Smooth muscle cell (in vitro differentiated cells): ENCODE data around the gene TMEM39B. TPM values are rescaled to one million over a fixed set of nuclear protein-coding genes. Genes with fewer than 3 reads are reported as not detected.

Experiments
- DNase-seq: peaks from one replicate; lab custom pipeline; 2025; ENCODE audit not compliant: unreplicated experiment; lab: John Stamatoyannopoulos, UW
- H2AFZ ChIP-seq: fragments of 200-600 bp; sonication (generic); 2 replicates; pipeline ENCODE4 v1.6.0; 2016; ENCODE audit warnings: antibody characterized with exemption, low read depth, mild to moderate bottlenecking
- H3F3A ChIP-seq: fragments of 200-600 bp; sonication (generic); 2 replicates; pipeline ENCODE4 v1.6.0; 2017; ENCODE audit warnings: antibody characterized with exemption, low read depth
- H3K27ac ChIP-seq: fragments of 200-600 bp; sonication (generic); 2 replicates; pipeline ENCODE4 v1.5.1; 2016; ENCODE audit warnings: low read depth, mild to moderate bottlenecking
- H3K27me3 ChIP-seq: fragments of 200-600 bp; sonication (generic); 2 replicates; pipeline ENCODE4 v1.6.1; 2016; ENCODE audit warnings: low read depth, mild to moderate bottlenecking
- H3K36me3 ChIP-seq: fragments of 200-600 bp; sonication (generic); 2 replicates; pipeline ENCODE4 v1.5.1; 2016; ENCODE audit warnings: low read depth
- H3K4me1 ChIP-seq: fragments of 200-600 bp; sonication (generic); 2 replicates; pipeline ENCODE4 v1.5.1; 2016; ENCODE audit warnings: low read depth
- H3K4me2 ChIP-seq: fragments of 200-600 bp; sonication (generic); 2 replicates; pipeline ENCODE4 v1.6.0; 2016; ENCODE audit warnings: mild to moderate bottlenecking
- H3K4me3 ChIP-seq: fragments of 200-600 bp; sonication (generic); 2 replicates; pipeline ENCODE4 v1.5.1; 2016; ENCODE audit warnings: mild to moderate bottlenecking
- H3K79me2 ChIP-seq: fragments of 200-600 bp; sonication (generic); 2 replicates; pipeline ENCODE4 v1.6.0; 2016; ENCODE audit warnings: low read depth, mild to moderate bottlenecking
- H3K9ac ChIP-seq: fragments of 200-600 bp; sonication (generic); 2 replicates; pipeline ENCODE4 v1.6.0; 2016; ENCODE audit warnings: low read depth
- H3K9me3 ChIP-seq: fragments of 200-600 bp; sonication (generic); replicated peaks from 2 replicates; pipeline ENCODE4 v1.5.1; 2016; ENCODE audit warnings: low read depth
- H4K20me1 ChIP-seq: fragments of 200-600 bp; sonication (generic); 2 replicates; pipeline ENCODE4 v1.6.0; 2016; ENCODE audit warnings: low read depth
- WGBS: methylation state at CpG from one replicate; pipeline ENCODE4 v1.1.7; 2016; ENCODE audit warnings: low lambda C conversion rate; 5-methylcytosine and 5-hydroxymethylcytosine counted together
- polyA plus RNA-seq: library from polyadenylated mRNA; unstranded; fragments of >200 nt; fragmentation: Nextera tagmentation; extraction: Ambion mirVana; gene quantifications from 2 replicates; pipeline ENCODE4 v1.2.1, GENCODE V29; 2016
- total RNA-seq: library from RNA; depleted of rRNA; stranded (reverse); fragments of >200 nt; gene quantifications from 2 replicates; pipeline ENCODE4 v1.2.3, GENCODE V29; 2014
- TF ChIP-seq, protein P1 (sequence below): fragments of 200-600 bp; sonication (generic); IDR thresholded peaks from 2 replicates; pipeline ENCODE4 v1.5.1; 2017; ENCODE audit warnings: borderline replicate concordance, mild to moderate bottlenecking, antibody characterized with exemption; ENCODE audit not compliant: insufficient read depth, poor library complexity, severe bottlenecking

Gene TMEM39B
- total RNA-seq (9.2 and 9.4 TPM in 2 replicates), polyA plus RNA-seq (4.4 and 7.5 TPM in 2 replicates)

DNA sequence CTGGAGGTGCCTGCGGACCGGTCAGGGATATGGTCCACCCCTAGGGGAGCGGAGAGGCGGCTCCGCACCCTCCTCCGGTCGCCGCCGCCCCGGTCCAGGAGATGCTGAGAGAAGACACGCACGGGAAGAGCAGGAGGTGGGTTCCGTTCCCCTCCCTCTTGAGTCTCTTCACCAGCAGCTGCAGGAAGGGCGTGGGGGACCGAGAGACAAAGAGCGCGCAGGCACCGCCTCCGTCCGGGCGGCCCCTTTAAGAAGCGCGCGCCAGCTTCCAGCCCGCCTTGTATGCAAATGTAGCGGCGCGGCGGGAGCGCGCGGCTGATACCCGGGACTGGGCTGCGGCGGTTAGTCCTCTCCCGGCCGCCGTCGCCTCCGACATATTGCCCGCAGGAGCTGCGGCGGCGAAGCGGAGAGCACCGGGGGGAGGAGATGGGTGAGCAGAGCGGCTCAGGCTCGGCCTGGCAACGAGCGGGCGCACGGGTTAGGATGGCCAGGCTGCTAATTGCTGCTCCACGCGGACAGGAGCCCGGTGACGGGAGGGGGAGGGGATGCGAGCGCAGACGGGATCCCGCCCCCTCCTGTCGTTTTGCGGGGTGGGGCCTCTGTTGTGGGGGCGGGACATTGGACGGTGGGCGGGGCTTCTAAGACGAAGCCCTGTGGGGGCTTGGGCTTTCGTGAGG is at the start of gene TMEM39B:
Gene TMEM39B (plus strand): TSS at position 318 of the 677 bp plus-strand sequence. CDS start 109 bp downstream, at position 427.
- H3F3A ChIP-seq, result peaks cover 13% of the 10 kb centered on the region
- DNase-seq, result peak; percentile 96
- H4K20me1 ChIP-seq, result peaks cover 5% of the 10 kb centered on the region
- peak within 1 kb of the TSS; percentile 86 for H3K4me3 ChIP-seq
- H3K9ac ChIP-seq, result peak within 1 kb of the TSS; percentile 68
- H3K27ac ChIP-seq, result peak within 1 kb of the TSS; percentile 81
- peaks cover 8% of the 10 kb centered on the region for H3K79me2 ChIP-seq
- TF ChIP-seq, protein P1, sequence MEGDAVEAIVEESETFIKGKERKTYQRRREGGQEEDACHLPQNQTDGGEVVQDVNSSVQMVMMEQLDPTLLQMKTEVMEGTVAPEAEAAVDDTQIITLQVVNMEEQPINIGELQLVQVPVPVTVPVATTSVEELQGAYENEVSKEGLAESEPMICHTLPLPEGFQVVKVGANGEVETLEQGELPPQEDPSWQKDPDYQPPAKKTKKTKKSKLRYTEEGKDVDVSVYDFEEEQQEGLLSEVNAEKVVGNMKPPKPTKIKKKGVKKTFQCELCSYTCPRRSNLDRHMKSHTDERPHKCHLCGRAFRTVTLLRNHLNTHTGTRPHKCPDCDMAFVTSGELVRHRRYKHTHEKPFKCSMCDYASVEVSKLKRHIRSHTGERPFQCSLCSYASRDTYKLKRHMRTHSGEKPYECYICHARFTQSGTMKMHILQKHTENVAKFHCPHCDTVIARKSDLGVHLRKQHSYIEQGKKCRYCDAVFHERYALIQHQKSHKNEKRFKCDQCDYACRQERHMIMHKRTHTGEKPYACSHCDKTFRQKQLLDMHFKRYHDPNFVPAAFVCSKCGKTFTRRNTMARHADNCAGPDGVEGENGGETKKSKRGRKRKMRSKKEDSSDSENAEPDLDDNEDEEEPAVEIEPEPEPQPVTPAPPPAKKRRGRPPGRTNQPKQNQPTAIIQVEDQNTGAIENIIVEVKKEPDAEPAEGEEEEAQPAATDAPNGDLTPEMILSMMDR, result no peak
- H3K4me1 ChIP-seq, result peaks cover 19% of the 10 kb centered on the region
- H3K9me3 ChIP-seq, result no peaks in the 10 kb centered on the region
- H3K4me2 ChIP-seq, result peak within 1 kb of the TSS; percentile 93
- no peak within 1 kb of the TSS for H2AFZ ChIP-seq
- H3K36me3 ChIP-seq, result no peaks in the 10 kb centered on the region
- no peaks in the 10 kb centered on the region for H3K27me3 ChIP-seq
- WGBS, result under 1% methylated on average over 51 of the region's 67 CpGs

DNA sequence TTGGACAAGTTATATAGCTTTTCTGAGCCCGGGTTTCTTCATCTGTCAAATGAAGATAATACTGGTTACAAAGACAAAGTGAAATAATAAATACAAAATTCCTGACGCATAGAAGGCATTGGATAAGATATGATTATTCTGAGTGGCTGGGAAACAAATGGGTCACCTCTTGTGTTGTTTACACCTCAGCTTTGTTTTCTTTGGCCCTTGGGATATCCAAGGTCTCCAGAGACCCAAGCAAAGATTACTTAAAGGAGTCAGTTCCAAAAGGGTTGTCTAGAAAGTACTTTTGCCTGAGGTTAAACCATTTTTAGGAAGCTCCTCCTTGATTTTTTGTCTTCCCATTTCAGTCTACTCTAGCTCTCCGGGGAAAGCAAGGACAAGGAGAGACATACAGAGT is 49.4 kb upstream of the TMEM39B start:
- DNase-seq, result no peak
- Histone ChIP-seq H3K27me3 (no peaks in the 10 kb centered on the region), H3F3A (peaks cover 11% of the 10 kb centered on the region), H3K4me1 (no peaks in the 10 kb centered on the region), H3K9me3 (no peaks in the 10 kb centered on the region), H2AFZ (no peak overlapping the region), H3K9ac (no peak overlapping the region), H3K4me2 (no peak overlapping the region), H3K4me3 (no peak overlapping the region), H3K27ac (peak overlapping the region; percentile 25), H3K79me2 (peaks cover 100% of the 10 kb centered on the region), H3K36me3 (no peaks in the 10 kb centered on the region), H4K20me1 (no peaks in the 10 kb centered on the region)
- WGBS, result 89% methylated on average over 3 of the region's 3 CpGs
- TF ChIP-seq, protein P1, result no peak

DNA sequence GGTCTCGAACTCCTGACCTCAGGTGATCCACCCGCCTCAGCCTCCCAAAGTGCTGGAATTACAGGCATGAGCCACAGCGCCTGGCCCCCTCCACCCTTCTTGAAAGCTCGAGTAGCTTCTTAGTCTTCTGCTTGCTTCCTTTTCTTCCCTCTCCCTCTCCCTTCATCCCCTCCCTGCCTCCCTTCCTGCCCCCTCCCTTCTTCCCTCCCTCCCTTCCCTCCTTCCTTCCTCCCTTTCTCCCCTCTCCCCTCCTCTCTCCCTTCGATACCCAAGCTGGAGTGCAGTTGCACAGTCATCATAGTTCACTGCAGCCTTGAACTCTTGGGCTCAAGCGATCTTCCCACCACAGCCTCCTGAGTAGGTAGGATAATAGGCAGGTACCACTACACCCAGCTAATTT is 47.2 kb upstream of the TMEM39B start:
- H3K4me3 ChIP-seq, result no peak overlapping the region
- H3K79me2 ChIP-seq, result peaks cover 100% of the 10 kb centered on the region
- no peak overlapping the region for H3K9ac ChIP-seq
- TF ChIP-seq, protein P1, result no peak
- H4K20me1 ChIP-seq, result no peaks in the 10 kb centered on the region
- no peaks in the 10 kb centered on the region for H3K27me3 ChIP-seq
- no peak overlapping the region for H2AFZ ChIP-seq
- no peaks in the 10 kb centered on the region for H3K36me3 ChIP-seq
- no peak overlapping the region for H3K27ac ChIP-seq
- 85% methylated on average over 6 of the region's 6 CpGs for WGBS
- DNase-seq, result no peak
- H3K4me1 ChIP-seq, result no peaks in the 10 kb centered on the region
- H3F3A ChIP-seq, result peaks cover 29% of the 10 kb centered on the region
- H3K9me3 ChIP-seq, result no peaks in the 10 kb centered on the region
- no peak overlapping the region for H3K4me2 ChIP-seq

DNA sequence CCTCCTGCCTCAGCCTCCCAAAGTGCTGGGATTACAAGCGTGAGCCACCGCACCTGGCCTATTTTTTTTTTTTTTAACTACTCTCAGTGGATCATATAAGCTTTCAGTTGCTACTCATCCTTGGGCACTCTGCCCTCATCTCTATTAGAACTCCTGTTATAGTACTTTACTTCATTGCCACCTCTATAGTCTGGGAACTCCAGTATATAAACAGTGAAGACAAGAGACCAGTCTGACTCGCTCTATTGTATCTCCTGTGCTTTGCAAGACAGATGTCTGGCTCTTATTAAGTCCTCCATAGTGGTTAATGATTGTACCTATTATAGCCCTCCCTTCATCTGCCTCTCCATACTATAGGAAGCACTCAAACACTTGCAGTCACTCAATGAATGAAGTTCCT is 44.0 kb upstream of the TMEM39B start:
- Histone ChIP-seq H3K4me3 (no peak overlapping the region), H3K9me3 (no peaks in the 10 kb centered on the region), H4K20me1 (no peaks in the 10 kb centered on the region), H3K4me2 (no peak overlapping the region), H3K27ac (no peak overlapping the region), H3F3A (peaks cover 49% of the 10 kb centered on the region), H3K36me3 (peaks cover 7% of the 10 kb centered on the region), H3K4me1 (peaks cover 4% of the 10 kb centered on the region), H3K27me3 (no peaks in the 10 kb centered on the region), H3K79me2 (peaks cover 100% of the 10 kb centered on the region), H3K9ac (no peak overlapping the region), H2AFZ (no peak overlapping the region)
- WGBS, result 96% methylated on average over 3 of the region's 3 CpGs
- TF ChIP-seq, protein P1, result no peak
- no peak for DNase-seq
